ENCODE data around the gene METTL24.

Gene METTL24, protein sequence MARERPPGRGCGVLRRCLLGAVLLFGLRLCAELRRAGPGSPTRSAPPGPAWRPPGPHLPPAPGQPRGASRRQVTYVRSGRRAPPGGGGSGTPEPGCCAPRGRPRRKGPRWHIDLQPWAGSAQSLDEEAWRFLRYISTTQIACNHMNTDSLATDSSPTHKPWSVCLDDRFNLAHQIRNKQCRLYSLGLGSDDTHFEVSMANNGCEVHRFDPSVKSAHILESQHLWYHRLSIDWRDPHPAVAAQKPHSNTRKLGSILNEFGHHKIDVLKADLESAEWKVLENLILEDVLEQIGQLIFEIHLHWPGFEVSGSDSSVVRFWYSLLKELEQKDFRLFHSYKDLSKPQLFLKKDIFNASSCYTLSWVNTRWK

DNA sequence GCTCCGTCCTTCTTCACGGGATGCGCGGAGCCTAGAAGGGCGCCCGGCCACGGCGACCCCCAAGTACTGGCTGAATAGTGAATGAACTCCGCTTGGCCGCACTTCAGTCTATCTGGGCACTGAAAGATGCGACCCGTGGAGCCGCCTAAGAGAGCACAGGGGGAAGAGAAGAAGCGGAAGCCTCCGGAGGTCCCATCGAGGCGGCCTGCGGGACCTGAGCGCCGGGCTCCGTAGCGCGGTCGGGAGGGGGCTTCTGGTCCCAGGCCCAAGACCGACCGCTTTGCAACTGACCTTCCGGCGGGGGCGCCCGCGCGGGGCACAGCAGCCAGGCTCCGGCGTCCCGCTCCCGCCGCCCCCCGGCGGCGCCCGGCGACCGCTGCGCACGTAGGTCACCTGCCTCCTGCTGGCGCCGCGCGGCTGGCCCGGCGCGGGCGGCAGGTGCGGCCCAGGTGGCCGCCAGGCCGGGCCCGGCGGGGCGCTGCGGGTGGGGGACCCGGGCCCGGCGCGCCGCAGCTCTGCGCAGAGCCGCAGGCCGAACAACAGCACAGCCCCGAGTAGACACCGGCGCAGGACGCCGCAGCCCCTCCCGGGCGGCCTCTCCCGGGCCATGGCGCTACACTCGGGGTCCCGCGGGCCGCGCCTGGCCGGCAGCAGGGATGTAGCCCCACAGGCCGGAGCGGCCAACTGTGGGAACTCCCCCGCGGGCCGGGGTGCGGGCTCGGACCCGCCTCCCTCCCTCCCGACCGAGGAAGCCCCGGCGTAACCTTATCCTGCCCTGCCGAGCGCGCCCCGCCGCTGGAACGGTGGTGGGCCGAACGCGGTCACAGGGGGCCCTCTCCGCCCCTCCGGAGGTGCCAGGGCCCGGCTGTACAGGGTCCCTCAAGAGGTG, at the start of gene METTL24:
METTL24 (minus strand) TSS at position 686 of the 889 bp plus-strand sequence; CDS start at position 609, 77 bp downstream.
- DNase-seq = no peak

DNA sequence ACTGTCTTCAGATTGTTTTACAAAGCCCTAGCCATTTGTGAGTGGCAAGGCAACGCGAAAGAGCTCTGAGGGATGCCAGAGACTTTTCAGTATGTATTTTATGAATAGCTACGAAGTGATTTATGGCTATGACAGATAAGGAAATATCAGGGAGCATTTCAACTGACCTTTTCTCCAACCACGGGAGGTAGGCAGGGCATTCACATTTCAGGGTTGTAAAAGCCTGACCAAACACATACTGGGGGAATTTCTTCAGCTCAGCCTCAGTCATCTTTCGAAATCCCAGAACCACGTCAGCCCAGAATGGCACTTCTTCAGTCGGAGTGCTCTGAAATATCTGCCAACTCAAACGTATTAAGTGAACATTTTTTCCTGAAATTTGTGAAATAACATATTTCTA, 46.5 kb upstream of the METTL24 start:
- DNase-seq = no peak

DNA sequence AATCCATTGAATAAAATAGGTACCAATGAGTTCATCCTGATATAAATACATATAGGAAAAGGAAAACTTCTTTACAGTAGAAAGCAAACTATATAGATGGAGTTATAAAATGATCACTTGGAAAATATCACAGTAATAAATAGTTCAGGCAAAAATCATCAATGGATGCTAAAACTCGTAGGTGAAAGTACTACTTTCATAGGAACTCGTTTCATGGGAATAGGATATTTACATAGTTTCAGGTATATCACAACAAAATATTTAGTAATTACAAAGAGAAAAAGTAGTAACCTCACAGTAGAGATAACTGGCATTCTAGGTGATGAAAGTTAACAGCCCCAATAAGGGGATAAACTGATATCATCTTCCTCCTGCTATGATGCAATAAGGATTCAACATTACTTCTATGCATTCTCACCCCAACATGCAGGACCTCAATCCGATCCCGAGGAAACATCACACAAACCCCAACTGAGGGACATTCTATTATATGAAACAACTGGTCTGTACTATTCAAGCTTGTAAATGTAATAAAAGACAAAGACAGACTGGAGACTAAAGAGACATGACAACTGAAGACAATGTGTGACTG, 43.5 kb upstream of the METTL24 start:
- DNase-seq = no peak

DNA sequence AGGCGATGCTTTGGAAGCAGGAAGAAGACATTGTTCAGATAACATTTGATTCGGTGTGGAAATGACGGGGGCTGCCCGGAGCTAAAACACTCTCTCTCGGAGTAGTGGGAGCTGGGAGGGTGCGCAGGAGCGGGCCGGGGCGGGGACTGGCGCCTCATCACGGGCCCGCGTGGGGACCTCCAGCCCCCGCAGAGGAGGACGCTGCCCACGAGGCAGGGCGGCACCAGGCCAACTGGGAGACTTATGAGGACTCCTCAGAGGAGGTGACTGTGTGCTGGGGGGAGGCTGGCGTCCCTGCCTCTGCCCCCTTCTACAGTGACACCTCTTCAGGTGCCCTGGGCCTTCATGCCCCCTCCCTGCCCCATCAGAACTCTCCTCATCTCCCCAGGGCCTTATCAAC, 42.1 kb upstream of the METTL24 start:
- DNase-seq = no peak

DNA sequence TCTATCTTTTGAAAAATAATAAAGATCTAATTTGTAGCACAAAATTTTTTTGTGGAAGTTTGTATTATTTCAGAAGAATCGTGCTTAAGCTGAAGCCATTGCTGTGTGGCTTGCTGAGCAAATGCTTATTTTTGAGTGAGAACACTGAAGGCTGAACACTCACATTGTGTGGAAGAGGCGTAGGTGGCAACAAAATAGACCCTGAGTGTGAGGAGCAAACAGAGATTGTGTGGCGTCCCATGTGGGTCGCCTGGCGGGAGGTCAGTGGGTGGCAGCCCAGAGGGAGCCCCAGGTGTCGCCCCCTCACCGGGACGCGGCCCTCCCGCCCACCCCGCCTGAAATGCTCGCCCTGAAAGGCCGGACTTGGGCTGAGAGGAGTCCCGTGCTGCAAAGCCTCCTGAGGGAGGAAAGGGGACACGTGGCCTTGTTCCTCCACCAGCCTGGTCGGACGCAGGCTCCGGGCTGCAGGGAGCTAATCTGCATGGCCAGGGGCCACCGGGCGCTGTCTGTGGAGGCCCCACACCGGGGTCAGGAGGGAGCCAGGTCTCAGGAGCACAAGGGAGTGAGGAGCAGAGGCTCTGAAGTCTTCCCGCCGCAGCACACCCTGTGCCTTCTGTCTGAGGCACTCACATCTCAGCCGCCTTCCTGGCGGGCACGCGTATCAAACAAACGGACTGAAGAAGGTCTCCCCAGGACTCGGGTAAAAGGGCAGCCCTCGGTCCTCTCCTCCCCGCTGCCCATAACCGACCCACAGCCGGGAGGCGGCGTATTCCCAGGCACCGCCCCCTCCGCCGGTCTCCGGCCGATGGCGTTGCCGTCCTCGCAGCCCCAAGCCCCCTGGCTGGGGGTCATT, 41.3 kb upstream of the METTL24 start:
- DNase-seq = no peak

DNA sequence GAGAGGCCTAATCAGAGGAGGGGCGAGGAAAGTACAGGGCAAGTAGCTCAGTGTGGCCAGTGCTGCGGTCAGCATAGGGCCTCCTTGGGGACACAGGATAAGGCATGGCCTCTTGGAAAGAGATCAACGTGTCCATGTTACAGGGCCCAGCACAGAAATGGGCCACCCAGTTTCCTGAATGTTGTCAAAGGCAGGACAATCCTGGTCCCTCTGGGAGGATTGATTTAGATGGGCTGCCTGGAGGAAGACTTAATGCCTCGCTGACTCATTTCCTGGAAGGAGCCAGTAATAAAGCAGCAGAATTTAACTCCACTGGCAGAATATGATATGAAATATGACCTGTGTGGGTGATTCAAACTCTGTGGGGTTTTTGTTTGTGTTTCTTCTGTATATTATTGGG, 40.6 kb upstream of the METTL24 start:
- DNase-seq = no peak

DNA sequence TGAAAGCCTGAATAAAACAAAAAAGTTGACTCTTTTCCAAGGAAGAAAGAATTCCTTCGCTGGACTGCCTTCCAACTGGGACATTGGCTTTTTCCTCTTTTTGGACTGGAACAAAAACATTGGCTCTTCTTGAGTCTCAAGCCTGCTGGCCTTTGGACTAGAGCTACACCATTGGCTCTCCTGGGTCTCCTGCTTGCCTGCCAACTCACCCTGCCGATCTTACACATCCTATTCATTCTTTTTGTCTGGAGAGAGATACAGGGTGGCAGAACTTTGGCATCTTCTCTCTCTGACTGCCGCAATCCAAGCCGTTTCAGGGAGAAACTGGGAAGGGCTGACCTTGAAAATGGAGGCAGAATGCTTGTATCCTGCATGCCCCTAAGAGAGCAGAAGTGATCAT, 37.1 kb upstream of the METTL24 start:
- no peak for DNase-seq

DNA sequence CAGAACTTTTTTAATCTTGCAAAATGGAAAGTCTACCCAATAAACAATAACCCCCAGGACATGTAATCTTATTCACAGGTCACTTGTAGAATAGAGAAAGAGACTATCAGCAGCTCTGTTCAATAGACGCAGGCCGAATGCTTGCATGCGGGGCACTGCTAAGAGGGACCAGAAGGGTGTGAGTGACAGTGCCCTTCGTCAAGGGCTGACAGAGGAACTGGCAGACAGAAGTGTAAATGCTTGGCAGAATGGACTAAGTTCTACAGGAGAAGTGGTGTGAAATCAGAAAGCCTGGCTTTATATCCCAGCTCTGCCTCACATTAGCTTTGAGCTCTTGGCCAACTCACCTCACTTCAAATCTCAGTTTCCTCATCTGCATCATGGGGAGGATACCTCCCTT, 36.3 kb upstream of the METTL24 start:
- no peak for DNase-seq

DNA sequence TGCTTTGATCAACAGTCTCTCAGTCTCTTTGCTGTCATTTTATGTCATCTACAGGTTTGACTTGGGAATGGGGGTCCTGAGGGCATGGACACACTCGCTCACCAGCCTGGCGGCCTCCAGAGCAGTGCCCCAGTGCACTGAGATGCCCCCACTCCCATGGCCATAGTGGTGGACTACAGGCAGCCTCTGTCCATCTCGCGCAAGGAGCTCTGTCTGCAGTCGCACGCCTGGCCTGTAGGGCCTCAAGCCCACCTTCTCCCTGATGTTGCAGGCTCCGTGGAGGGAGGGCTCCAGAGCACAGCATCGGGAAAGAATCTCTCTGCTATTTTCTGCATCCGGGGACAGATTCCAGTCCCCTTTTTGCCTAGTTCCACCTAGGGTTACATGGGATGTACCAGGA, 34.6 kb upstream of the METTL24 start:
- no peak for DNase-seq

DNA sequence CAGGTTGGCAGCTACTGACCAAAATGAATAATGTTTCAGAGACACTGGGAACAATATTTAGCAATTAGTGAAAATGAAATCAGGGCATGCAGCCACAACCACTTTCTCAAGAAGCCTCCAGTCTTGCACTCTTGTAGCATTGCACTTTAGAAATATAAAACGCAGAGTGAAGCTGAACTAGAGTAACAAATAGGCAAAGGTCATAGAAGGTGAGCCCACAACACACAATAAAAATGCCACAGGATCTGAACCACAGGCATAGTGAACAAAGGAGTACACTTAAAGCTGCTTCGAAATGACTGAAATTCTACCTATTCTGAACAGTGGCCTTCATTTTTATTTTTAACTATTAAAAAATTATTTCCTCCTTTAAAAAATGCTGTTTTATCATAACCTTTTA, 32.3 kb upstream of the METTL24 start:
- DNase-seq = no peak

DNA sequence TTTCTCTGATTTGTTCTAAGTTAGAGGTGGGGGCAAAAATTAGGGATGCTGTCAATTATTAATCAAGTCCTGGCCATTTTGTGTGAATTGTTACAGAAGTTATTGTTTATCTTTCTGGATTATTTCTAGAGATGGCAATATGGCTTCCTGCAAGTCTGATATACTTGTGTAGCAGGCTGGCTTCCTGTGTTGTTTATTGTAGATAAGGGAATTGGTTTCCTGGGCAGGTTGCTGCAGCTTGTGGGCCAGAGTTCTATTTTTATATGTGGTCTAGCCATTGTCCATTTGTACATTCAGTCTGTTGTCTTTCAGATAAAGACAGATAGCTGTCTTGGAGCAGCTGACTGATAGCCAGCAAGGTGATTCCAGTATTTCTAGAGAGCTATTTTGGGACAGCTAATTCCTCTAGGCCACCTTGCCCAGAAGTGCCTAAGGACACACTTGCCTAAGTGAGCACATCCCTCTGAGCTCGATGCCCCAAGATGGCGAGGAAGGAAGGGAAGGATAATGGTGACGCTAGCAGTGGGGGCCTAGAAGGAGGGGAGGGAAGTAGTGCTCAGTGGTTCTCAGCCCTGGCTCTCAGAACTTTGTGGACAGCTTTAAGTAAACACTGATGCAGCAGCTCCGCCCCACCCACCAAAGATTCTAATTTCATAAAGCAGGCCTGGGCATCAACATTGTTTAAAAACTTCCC, 31.7 kb upstream of the METTL24 start:
- DNase-seq = no peak

DNA sequence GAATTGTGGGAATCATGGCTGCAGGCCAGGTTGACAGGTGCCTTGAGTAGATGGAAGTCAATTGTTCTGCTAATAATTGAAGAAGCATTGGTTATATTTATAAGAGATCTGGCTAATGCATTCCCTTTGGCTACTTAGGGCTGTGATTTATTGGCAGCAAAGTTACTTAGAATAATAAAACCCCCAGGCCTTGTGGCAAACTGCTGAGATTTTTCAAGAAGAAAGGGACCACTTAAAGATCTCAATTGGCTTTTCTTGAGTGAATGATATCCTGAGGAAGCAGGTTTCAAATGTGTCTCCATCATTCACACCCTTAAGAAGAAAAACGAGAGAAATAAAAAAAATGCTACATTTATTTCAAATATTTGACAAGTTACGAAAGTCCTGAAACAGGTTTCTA, 29.8 kb upstream of the METTL24 start:
- no peak for DNase-seq

DNA sequence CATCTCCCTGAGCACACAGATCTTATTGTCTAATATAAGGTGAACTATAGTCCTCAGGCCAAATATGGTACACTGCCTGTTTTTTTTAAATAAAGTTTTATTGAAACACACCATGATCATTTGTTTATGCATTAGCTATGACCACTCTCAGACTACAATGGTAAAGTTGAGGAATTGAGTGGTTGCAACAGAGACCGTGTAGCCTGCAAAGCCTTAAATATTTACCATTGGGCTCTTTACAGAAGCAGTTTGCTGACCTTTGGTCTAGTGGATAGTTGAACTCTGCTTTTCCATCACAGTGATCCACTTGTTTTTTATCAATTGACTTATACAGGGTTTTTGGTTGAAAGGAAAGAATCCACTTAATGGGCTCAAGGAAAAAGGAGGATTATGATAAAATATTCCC, 27.3 kb upstream of the METTL24 start:
- no peak for DNase-seq

DNA sequence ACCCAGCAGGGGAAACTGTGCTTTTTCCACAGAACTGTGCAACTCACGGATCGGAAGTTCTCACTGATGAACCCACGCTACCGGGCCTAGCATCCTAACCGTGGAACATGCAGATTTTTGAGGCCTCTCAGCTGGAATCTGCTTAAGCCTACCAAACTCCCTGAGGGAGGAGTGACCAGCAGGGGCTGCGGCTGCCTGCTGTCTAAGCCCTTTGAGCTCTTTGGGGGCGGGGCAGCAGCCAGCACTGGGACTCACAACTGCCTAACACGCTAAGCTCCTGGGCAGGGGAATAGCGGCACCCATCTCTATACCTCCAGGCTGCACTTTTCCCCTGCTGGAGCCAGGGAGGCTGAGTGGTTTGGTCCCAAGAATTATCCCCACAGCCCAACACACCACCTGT, 20.4 kb upstream of the METTL24 start:
- no peak for DNase-seq

DNA sequence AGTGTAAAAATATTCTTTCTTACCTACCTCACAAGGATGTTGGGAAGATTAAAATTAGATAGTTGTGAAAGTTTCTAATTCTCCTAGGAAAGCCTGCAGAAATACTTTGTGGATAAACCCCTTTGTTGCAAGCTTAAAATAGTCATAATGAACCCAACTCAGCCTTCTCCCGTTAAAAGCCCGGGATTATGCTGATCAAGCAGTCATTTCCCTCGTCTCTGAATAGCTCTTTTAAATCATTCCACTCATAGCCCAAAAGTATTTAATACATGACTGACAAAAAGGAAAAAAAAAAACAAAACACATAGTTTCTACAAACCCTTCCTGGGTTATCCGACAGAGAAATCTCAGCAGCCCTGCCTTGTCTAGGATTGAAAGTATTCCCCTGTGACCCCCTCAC, 10.9 kb upstream of the METTL24 start:
- DNase-seq = no peak

DNA sequence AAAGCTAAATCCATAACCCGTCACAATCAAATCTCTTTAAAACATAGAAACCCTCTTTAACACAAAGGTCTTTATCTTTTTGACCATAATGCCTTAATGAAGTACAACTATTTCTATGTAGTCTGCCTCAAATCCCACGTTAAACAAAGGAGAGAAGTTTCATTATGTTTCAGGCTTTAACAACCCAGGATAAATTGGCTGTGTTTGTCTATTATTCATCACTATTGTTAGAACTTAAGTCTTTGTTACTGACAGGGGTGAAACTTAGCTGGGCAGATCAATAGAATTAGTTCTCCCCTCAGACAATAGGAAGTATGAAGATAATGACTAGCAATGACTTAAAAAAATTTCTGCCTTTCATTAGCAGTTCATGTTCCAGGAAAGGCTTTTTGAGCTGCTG, 10.1 kb upstream of the METTL24 start:
- DNase-seq = no peak

DNA sequence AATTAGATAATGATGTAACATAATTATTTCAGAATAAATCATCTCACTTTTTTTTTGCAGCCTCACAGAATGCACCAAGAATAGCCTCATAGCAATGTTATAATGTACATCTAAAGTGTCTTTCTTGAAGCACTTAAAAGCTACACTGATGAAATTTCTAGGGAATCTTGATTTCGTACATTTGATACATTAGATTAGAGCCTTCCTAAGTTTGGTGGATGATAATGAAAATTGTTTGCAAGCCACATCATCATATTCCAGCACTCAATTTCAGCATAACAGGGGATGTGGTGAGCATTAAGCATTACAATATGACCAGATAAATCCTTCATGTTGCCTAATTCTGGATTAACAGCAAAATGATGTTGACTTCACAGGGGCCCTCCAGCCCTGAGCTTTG, 9.7 kb upstream of the METTL24 start:
- DNase-seq = no peak

DNA sequence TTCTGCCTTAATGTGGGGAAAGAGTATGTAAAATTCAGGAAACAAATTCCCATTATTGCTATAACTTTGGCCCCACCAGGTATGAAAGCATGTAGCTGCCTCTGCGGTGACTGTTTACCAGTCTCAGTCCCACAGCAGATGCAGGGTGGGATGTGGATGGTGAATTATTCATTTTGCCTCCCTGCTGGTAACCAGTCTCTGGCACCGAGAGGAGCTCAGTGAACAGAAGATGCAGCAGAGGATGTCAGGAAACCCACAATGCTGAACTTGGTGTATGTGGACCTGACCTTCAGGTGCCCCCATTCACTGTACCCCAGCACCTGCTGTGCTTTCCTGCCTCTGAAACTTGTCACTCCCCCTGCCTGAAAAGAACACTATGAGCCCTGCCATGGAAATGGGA, 8.8 kb upstream of the METTL24 start:
- DNase-seq = no peak

DNA sequence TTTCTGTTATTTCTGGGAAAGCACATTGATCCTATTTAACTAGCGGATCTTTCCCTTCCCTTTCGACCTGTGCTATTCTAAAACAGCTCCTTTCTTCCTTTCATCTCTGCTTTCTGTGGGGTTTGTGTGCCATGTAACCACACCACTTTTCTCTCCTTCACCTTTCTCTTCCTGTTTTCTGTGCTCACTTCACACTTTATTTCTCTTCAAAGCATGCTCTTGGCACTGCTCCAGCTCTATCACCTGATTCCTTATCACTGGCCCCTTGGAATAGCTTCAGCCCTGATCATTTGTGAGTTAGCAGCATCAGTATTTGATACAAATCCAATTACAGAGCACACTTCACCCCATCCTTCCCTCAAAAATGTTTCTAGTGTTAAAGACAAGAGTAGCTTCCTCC, 8.1 kb upstream of the METTL24 start:
- no peak for DNase-seq

DNA sequence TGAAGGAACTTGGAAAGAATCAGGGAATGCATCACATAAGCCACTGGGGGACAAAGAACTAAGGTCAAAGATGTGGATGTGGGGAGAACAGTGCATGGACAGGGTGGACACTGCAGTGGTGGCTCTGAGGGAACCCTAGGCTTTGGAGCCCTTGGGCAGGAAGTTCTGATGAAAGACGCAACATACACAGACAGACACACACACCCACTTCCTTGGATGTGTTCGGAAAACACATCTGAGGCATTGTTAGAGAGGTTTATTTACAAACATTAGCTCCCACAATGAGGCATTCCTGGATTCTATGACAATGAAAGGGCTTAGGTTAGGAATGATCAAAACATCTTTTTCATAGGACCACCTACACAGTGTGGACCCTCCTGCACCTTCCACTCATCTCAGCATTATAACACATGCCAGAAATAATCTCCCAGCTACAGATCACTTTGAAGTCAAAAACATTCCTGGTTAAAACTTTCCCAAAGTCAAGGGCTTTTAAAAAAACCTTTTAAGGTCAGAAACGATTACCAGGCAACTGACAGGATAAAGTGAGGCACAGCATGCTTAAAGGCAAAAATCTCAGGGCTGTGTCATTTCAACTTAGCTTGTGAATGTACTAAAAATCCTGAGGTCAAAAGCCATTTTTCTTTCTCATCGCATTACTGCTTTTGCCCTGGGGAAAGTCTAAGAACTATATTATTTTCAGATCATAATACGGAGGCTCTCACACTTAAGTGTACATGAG, 6.4 kb upstream of the METTL24 start:
- DNase-seq = no peak

DNA sequence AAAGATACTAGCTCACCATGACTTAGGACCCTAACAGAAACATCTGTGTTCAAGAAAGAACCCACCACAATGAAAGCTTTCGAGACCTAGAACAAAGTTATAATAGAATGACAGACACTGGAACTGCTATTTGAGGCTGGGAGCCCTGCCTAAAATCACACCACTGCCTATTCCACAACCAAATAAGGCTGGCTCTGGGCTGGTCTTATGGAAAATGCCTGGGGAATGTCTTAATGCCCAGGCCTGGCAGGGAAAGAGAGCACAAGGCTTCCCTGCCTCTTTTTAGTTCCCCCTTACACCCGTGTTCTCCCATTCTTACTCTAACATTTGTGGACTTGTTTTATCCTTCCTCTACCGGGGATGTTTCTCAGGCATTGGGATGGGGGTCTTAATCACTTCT, 5.6 kb upstream of the METTL24 start:
- no peak for DNase-seq

DNA sequence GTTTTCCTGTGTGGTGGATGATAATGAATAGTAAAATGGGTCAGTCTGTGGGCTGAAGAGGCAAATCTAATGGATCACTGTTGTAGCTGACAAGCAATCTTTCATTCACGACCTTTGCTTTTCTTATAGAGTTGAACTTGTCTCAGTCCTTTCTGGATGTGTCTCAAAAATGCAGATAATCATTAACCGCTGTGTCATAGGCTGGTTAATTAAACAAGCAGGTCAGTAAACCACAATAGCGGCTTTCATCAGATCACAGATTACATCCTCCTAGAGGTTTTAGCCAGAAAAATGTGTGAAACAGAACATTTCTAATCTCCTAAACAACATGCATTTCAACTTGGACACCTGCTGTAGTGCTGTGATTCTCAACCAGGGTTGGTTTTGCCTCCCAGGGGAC, 2.5 kb upstream of the METTL24 start:
- no peak for DNase-seq
